ENCODE measurements around the gene APOL2.
"Not testable (repeated sequence)": the region's sequence is repeated elsewhere in the genome, so short reads cannot be mapped to it uniquely, and the experiment has no call there.

APOL2 gene

GRCh38 chr22:36220451-36220921, 18.8 kb downstream of the APOL2 start:
- no peak for DNase-seq (ENCODE audit: low spot score)

GRCh38 chr22:36218648-36219193, 20.6 kb downstream of the APOL2 start:
- DNase-seq (ENCODE audit: low spot score), result no peak

- DNase-seq (ENCODE audit: low spot score), result no peak
Measured at GRCh38 chr22:36215981-36216380, 23.3 kb downstream of the APOL2 start.

- DNase-seq (ENCODE audit: low spot score), result no peak
Measured at GRCh38 chr22:36213586-36213985, 25.7 kb downstream of the APOL2 start.

GRCh38 chr22:36212901-36213300, 26.4 kb downstream of the APOL2 start:
- DNase-seq (ENCODE audit: low spot score), result no peak

- DNase-seq (ENCODE audit: low spot score), result no peak
Measured at GRCh38 chr22:36211237-36211861, 28.0 kb downstream of the APOL2 start.

- DNase-seq (ENCODE audit: low spot score), result no peak
Measured at GRCh38 chr22:36210224-36210623, 29.1 kb downstream of the APOL2 start.

GRCh38 chr22:36209488-36209908, 29.8 kb downstream of the APOL2 start:
- DNase-seq (ENCODE audit: low spot score), result not testable (repeated sequence)

- no peak for DNase-seq (ENCODE audit: low spot score)
Measured at GRCh38 chr22:36208914-36209313, 30.4 kb downstream of the APOL2 start.

- no peak for DNase-seq (ENCODE audit: low spot score)
Measured at GRCh38 chr22:36208162-36208765, 31.1 kb downstream of the APOL2 start.

- DNase-seq (ENCODE audit: low spot score), result no peak
Measured at GRCh38 chr22:36206255-36206654, 33.1 kb downstream of the APOL2 start.

- DNase-seq (ENCODE audit: low spot score), result not testable (repeated sequence)
Measured at GRCh38 chr22:36205573-36205972, 33.8 kb downstream of the APOL2 start.

- no peak for DNase-seq (ENCODE audit: low spot score)
Measured at GRCh38 chr22:36204632-36205015, 34.7 kb downstream of the APOL2 start.

- no peak for DNase-seq (ENCODE audit: low spot score)
Measured at GRCh38 chr22:36204001-36204631, 35.2 kb downstream of the APOL2 start.

- DNase-seq (ENCODE audit: low spot score), result not testable (repeated sequence)
Measured at GRCh38 chr22:36203441-36203840, 35.9 kb downstream of the APOL2 start.

- not testable (repeated sequence) for DNase-seq (ENCODE audit: low spot score)
Measured at GRCh38 chr22:36202906-36203305, 36.4 kb downstream of the APOL2 start.

- DNase-seq (ENCODE audit: low spot score), result no peak
Measured at GRCh38 chr22:36201630-36202319, 37.6 kb downstream of the APOL2 start, which contains the start of gene APOL4. Gene APOL4, minus strand, starts transcription at chr22:36201809. Its CDS starts 75 bp downstream, at chr22:36201734.

- not testable (repeated sequence) for DNase-seq (ENCODE audit: low spot score)
Measured at GRCh38 chr22:36201025-36201424, 38.3 kb downstream of the APOL2 start.

GRCh38 chr22:36199001-36199551, 40.3 kb downstream of the APOL2 start:
- DNase-seq (ENCODE audit: low spot score), result no peak

- DNase-seq (ENCODE audit: low spot score), result no peak
Measured at GRCh38 chr22:36198536-36198935, 40.8 kb downstream of the APOL2 start.

- DNase-seq (ENCODE audit: low spot score), result no peak
Measured at GRCh38 chr22:36197514-36198146, 41.7 kb downstream of the APOL2 start.

- no peak for DNase-seq (ENCODE audit: low spot score)
Measured at GRCh38 chr22:36197065-36197440, 42.3 kb downstream of the APOL2 start.

Measured in hepatic stellate cell (primary cell).